Smooth muscle cell (in vitro differentiated cells): Measurements from ENCODE around the gene MTHFD2L. TPM values are rescaled to one million over a fixed set of nuclear protein-coding genes. Genes with fewer than 3 reads are reported as not detected.

Source experiments
- DNase-seq: peaks from one replicate; lab custom pipeline; 2025; ENCODE audit not compliant: unreplicated experiment; lab: John Stamatoyannopoulos, UW
- H2AFZ ChIP-seq: fragments of 200-600 bp; sonication (generic); 2 replicates; pipeline ENCODE4 v1.6.0; 2016; ENCODE audit warnings: antibody characterized with exemption, low read depth, mild to moderate bottlenecking
- H3F3A ChIP-seq: fragments of 200-600 bp; sonication (generic); 2 replicates; pipeline ENCODE4 v1.6.0; 2017; ENCODE audit warnings: antibody characterized with exemption, low read depth
- H3K27ac ChIP-seq: fragments of 200-600 bp; sonication (generic); 2 replicates; pipeline ENCODE4 v1.5.1; 2016; ENCODE audit warnings: low read depth, mild to moderate bottlenecking
- H3K27me3 ChIP-seq: fragments of 200-600 bp; sonication (generic); 2 replicates; pipeline ENCODE4 v1.6.1; 2016; ENCODE audit warnings: low read depth, mild to moderate bottlenecking
- H3K36me3 ChIP-seq: fragments of 200-600 bp; sonication (generic); 2 replicates; pipeline ENCODE4 v1.5.1; 2016; ENCODE audit warnings: low read depth
- H3K4me1 ChIP-seq: fragments of 200-600 bp; sonication (generic); 2 replicates; pipeline ENCODE4 v1.5.1; 2016; ENCODE audit warnings: low read depth
- H3K4me2 ChIP-seq: fragments of 200-600 bp; sonication (generic); 2 replicates; pipeline ENCODE4 v1.6.0; 2016; ENCODE audit warnings: mild to moderate bottlenecking
- H3K4me3 ChIP-seq: fragments of 200-600 bp; sonication (generic); 2 replicates; pipeline ENCODE4 v1.5.1; 2016; ENCODE audit warnings: mild to moderate bottlenecking
- H3K79me2 ChIP-seq: fragments of 200-600 bp; sonication (generic); 2 replicates; pipeline ENCODE4 v1.6.0; 2016; ENCODE audit warnings: low read depth, mild to moderate bottlenecking
- H3K9ac ChIP-seq: fragments of 200-600 bp; sonication (generic); 2 replicates; pipeline ENCODE4 v1.6.0; 2016; ENCODE audit warnings: low read depth
- H3K9me3 ChIP-seq: fragments of 200-600 bp; sonication (generic); replicated peaks from 2 replicates; pipeline ENCODE4 v1.5.1; 2016; ENCODE audit warnings: low read depth
- H4K20me1 ChIP-seq: fragments of 200-600 bp; sonication (generic); 2 replicates; pipeline ENCODE4 v1.6.0; 2016; ENCODE audit warnings: low read depth
- CTCF ChIP-seq: fragments of 200-600 bp; sonication (generic); IDR thresholded peaks from 2 replicates; pipeline ENCODE4 v1.5.1; 2017; ENCODE audit warnings: borderline replicate concordance, mild to moderate bottlenecking, antibody characterized with exemption; ENCODE audit not compliant: insufficient read depth, poor library complexity, severe bottlenecking
- WGBS: methylation state at CpG from one replicate; pipeline ENCODE4 v1.1.7; 2016; ENCODE audit warnings: low lambda C conversion rate; 5-methylcytosine and 5-hydroxymethylcytosine counted together
- polyA plus RNA-seq: library from polyadenylated mRNA; unstranded; fragments of >200 nt; fragmentation: Nextera tagmentation; extraction: Ambion mirVana; gene quantifications from 2 replicates; pipeline ENCODE4 v1.2.1, GENCODE V29; 2016
- total RNA-seq: library from RNA; depleted of rRNA; stranded (reverse); fragments of >200 nt; gene quantifications from 2 replicates; pipeline ENCODE4 v1.2.3, GENCODE V29; 2014

Gene MTHFD2L
- total and polyA plus RNA-seq, 2 experiments from 2014 or later: 4.9 to 6.6 TPM

- H3F3A ChIP-seq: peaks cover 16% of the 10 kb centered on the region
- peak overlapping the region; percentile 33 for H2AFZ ChIP-seq
- H3K27ac ChIP-seq: peak overlapping the region; percentile 98
- H4K20me1 ChIP-seq: no peaks in the 10 kb centered on the region
- no peak overlapping the region for H3K4me3 ChIP-seq
- H3K9ac ChIP-seq: peak overlapping the region; percentile 81
- H3K79me2 ChIP-seq: no peaks in the 10 kb centered on the region
- H3K27me3 ChIP-seq: no peaks in the 10 kb centered on the region
- no peaks in the 10 kb centered on the region for H3K36me3 ChIP-seq
- no peak for DNase-seq
- 65% methylated on average over 6 of the region's 6 CpGs for WGBS
- peak overlapping the region; percentile 65 for H3K4me2 ChIP-seq
- H3K4me1 ChIP-seq: peaks cover 24% of the 10 kb centered on the region
- no peaks in the 10 kb centered on the region for H3K9me3 ChIP-seq
- TF ChIP-seq CTCF: no peak
These were observed 47.9 kb upstream of the MTHFD2L start for GRCh38 chr4:74109870-74110605.

DNA sequence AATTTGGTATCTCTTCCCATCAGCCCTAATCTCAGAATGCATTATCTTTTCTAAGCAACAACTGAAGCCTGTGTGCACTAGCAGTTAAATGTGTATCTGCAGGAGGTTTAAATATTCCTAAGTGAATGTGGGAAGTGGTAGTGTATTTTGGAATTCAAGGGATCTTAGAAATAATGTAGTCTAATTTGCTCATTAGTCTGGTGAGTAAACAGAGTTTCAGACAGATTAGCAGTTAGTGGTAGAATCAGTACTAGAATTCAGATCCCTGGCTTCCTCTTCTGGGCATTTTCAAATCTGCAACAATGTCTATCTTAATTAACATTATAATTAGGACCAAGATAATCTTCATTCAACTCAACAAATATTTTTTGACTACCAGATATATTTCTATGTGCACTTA is 47.2 kb upstream of the MTHFD2L start:
- no peaks in the 10 kb centered on the region for H3K79me2 ChIP-seq
- H3K27ac ChIP-seq: peak overlapping the region; percentile 98
- no peaks in the 10 kb centered on the region for H4K20me1 ChIP-seq
- no peak for DNase-seq
- H3K4me3 ChIP-seq: no peak overlapping the region
- H2AFZ ChIP-seq: no peak overlapping the region
- TF ChIP-seq CTCF: no peak
- H3K9me3 ChIP-seq: no peaks in the 10 kb centered on the region
- H3K9ac ChIP-seq: peak overlapping the region; percentile 81
- peak overlapping the region; percentile 65 for H3K4me2 ChIP-seq
- H3K27me3 ChIP-seq: no peaks in the 10 kb centered on the region
- no peaks in the 10 kb centered on the region for H3K36me3 ChIP-seq
- H3F3A ChIP-seq: peaks cover 16% of the 10 kb centered on the region
- H3K4me1 ChIP-seq: peaks cover 24% of the 10 kb centered on the region

DNA sequence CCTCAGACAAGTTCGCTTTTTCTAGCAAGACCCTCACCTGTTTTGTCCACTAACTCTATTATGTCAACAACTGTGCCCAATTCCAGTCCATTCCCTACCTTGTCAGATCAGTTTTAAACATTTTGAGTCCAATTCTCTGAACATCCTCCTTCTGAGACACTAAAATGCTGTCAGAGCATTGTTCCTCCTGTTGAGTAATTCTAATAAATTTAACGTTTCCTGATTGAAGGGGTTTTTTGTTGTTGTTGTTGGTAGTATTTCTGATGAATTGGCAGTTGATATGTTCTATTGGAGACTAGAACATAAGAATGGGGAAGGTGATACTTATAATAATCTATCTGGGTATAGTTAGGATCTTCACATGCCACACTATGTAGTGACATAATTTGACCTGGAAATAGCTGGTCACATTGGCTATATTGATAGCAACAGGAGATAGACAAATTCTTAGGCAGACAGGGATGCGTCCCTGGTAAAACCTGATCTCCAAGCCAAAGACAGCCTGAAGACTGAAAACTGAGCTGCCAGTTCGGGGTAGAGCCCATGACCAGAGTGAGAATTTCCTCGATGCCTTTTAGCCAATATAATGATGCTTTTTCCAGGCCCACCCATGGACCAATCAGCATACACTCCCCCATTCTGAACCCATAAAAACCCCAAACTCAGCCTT is 46.5 kb upstream of the MTHFD2L start:
- H2AFZ ChIP-seq: no peak overlapping the region

More for the DNA sequence above, 46.5 kb upstream of the MTHFD2L start:
- Histone ChIP-seq H3K4me1 (peaks cover 25% of the 10 kb centered on the region), H3F3A (peaks cover 16% of the 10 kb centered on the region), H3K27me3 (no peaks in the 10 kb centered on the region), H4K20me1 (no peaks in the 10 kb centered on the region), H3K9me3 (no peaks in the 10 kb centered on the region), H3K9ac (peak overlapping the region; percentile 81), H3K36me3 (no peaks in the 10 kb centered on the region), H3K27ac (peak overlapping the region; percentile 98), H3K79me2 (no peaks in the 10 kb centered on the region), H3K4me3 (no peak overlapping the region), H3K4me2 (no peak overlapping the region)
- 93% methylated on average over 5 of the region's 5 CpGs for WGBS
- no peak for DNase-seq
- no peak for TF ChIP-seq CTCF
